Fibroblast of skin of right biceps (primary cell): Measurements from ENCODE around the gene SAMD15.
"Not testable (repeated sequence)": the region's sequence is repeated elsewhere in the genome, so short reads cannot be mapped to it uniquely, and the experiment has no call there.

Experiments
- DNase-seq: peaks from one replicate; pipeline ENCODE4 v3.0.0-alpha.2; 2013

Gene SAMD15

DNA sequence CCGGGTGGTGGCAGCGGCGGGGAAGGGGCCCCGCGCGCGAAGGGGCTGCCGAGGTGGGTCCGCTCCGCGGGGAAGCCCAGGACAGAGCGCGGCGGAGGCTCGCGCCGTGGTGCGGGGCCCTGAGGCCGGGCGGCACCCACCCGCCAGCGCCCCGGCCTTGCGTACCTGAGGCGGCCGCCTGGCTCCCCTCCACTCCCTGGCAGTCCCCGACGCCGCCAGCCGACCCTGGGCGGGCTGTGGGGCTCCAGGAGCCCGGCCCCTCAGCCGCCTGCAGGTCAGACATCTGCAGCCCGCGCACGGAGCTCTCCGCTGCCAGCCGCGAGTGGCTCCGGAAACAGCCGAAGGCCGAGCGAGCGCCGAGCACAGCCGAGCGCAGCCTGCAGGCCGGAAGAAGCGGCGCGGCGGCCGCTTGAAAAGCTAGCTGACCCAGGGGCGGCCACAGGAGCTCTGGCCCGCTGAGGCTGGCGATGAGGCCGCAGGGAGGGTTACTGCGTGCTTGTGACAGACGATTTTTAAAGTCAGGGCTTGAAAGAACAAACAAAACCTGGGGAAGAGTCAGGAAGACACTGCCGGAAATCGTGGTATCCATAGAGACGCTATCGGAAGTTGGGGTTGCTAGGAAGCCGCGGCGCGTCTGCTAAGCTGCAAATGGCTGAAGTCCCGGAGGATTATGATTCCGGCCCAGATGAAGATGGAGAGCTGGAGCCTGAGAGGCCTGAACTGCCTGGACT, at the start of gene SAMD15, which contains the start of gene TMED8:
Gene SAMD15, plus strand, starts transcription at position 609 of the 731 bp plus-strand sequence. Its CDS starts 40 bp downstream, at position 649.
Gene TMED8, minus strand, starts transcription at position 324 of the 731 bp plus-strand sequence. Its CDS starts 41 bp downstream, at position 283.
- peak; percentile 79 for DNase-seq

DNA sequence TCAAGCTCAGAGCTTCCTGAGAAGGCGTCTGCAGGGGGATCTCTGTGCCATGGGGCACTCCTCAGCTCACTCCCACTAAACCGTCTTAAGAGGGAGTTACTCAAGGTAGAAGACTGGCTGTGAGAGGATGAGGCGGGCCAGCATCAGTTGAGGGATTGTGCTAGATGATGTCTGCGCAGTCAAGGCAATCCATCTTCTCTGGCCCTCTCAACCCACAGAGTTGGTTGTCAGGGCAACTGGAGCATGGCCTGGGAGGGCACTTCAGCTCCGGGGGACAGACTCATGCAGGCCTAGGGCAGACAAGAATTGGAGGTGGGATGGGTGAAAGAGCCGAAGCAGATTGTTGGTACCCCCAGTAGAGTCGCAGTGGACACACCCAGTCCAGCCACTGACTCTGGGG, 47.3 kb upstream of the SAMD15 start:
- no peak for DNase-seq

DNA sequence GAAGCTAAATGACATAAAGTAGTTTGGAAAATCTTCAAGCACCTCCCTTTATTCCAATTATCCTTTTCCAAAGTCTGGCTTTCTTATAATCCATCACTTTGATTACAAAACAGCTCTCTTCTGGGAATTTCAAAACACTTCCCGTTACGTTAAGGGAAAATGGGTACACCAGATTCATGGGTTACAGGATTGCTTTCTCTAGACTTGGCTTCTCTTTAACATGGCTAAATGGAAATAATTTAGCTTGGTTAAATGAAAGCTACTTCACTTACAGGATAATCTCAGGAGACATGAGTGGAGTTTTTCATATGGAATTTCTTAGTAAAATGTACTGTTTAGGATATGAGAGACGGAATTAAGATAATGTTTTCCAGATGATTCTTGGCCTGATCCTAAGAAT, 41.6 kb upstream of the SAMD15 start:
- DNase-seq = no peak

DNA sequence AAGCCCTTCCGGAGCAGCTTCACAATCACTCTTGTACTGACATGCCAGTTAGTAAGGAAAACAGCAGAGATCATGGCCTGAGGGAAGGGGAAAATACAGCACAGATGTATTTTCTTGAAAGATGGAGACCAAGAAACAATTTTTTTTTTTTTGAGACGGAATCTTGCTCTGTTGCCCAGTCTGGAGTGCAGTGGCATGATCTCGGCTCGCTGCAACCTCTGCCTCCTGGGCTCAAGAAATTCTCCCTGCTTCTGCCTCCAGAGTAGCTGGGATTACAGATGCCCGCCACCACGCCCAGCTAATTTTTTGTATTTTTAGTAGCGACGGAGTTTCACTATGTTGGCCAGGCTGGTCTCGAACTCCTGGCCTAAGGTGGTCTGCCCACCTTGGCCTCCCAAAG, 39.9 kb upstream of the SAMD15 start:
- DNase-seq = not testable (repeated sequence)

DNA sequence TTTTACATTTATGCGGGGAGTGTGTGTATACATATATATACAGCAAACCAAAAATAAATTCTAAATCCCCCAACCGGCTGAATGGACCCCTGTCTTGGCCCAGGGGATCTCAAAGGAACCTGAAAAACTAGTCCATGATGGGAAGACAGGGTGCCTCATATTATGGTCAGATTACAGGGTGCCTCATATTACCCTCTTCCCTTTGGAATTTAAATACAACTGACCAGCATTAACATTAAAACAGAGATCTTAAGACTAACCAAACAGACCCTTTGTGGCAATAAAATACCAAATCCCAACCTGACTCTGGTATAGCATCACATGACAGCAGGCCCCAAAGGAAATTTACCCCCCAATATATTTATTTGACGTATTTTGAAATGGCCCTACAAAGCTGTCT, 39.3 kb upstream of the SAMD15 start:
- DNase-seq = no peak

DNA sequence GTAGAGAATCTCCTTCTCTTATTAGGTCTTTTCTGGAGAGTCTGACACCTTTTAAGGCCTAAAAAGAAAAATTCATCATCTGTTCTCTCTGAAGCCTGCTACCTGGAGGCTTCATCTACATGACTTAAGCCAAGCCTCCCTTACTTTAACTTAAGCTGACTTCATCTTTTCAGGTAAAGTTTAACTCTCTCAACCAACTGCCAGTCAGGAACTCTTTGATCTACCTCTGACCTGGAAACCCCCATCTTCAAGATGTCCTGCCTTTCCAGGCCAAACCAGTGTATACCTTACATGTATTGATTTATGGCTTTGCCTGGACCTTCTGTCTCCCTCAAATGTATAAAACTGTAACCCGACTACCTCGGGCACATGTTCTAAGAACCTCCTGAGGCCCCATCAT, 38.9 kb upstream of the SAMD15 start:
- DNase-seq = no peak

DNA sequence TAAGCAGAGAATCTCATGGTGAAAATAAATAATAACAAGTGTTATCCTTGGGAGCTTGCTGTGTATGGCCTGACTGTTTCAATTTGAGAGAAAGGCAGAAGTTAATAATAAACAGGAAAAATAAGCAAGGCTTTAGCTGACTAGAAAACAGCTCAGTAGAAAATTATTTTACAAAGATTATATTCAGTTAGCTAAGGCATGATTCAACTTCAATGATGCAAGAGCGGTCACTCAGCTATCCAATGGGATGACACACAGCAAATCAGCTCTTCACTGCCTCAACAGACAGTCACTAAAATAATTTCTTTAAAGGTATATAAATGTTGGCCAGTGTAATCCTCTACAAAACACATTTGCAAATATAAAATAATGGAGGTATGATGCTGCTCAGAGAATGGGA, 37.8 kb upstream of the SAMD15 start:
- DNase-seq = peak; percentile 52

DNA sequence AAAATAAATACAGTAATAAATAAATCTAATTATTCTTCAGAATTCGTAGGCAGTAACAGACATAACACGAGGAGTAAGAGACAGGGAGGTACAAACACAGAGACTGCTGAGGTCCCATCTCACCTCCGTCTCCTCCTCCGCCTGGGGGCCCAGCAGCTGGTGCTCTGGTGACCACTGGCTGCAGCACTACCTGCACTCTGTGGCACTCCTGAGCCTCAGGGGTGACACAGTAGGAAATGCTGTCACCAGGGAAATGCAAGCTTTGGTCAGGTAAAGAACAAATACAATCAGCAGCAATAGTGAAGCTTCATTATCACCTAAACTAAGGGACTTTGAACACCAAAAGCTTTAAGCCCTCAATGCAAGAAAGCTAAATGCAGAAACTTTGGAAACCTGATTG, 36.8 kb upstream of the SAMD15 start:
- DNase-seq = no peak

DNA sequence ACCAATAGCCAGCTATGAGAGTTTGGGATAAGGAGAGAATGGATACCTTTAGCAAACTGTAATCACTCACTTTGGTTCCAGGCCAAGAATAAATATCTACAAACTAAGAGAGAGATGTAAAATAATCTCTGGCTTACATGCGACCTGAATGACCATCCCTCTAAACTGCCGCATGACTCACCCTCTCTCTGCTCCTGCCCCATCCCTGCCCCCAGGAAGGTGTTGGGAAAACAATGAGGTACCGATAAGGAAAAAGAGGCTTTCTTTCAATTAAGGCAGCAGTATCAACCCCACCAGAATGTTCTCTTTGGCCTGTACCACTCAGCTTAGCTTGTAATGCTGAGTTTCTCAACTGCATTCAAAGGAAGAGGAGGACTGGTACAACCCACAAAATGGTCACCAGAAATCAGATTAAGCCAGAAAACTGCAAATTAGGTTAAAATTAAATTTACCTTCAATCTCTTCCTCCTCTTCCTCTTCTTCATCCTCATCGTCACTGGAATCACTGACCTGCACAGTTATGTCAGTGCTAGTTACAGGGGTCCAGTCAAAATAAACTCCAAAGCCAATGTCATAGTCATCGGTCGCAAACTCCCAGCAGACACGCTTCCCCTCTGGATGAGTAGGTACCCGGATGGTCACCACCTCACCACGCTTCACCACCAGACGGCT, 34.3 kb upstream of the SAMD15 start:
- no peak for DNase-seq

DNA sequence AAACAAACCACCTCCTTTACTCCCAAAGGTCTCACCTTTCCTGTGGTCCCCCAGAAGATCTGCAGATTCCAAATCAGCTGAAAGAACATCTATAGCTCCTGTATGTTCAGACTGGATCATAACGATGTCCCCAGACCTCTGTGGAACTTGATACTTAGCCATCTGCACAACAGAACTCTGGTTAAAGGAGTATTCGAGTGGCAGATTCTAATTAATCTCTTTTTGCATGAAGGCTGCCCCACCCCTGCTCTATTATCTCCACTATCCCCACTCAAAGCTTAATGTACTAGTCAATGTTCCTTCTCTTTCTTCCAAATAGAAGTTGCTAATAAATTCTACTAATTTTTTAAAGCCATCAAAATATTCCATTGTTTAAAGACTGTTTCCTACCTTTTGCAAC, 33.5 kb upstream of the SAMD15 start:
- no peak for DNase-seq

DNA sequence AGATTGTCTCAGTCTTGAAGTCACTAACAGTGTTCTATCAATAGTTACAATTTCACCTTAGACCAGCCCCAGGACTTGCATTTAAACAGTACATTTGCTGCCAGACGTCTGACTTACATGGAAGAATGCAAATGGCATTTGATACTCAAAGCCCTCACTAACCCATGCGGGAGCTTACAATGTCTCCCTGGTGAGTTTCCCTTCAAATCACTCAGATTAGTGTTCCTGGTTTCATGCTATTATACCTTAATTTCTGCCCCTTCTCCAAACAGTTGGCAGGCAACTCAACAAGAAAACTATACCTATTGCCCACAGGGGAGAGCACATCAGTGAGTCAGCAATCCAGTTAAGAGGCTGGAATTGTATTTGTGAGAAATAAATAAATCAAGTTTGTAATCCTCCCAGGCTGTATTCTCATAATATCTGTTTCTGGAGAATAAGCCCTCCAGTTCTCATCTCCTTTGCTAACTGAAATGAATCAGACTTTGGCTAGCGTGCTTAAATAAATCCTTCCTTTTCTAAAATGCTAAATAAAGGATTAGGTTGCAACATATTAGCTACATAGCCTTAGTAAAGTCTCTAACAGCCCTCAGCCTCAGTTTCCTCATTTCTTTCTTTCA, 32.7 kb upstream of the SAMD15 start:
- DNase-seq = no peak

DNA sequence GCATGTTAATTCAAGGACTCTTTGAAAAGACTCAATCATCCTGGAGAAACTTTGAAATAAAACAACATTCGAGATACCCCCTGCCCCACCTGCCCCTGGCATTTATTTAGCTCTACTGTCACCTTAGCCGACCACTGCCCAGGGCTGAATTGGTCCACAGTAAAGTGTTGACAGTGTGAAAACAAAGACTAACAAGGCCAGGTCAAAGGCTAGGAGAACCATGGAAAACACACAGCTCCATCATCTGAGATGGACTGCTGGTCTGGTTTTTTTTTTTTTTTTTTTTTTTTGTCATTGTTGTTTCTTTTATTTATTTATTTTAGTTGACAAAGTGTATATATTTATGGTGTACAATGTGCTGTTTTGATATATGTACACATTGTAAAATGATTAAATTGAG, 30.7 kb upstream of the SAMD15 start:
- no peak for DNase-seq

DNA sequence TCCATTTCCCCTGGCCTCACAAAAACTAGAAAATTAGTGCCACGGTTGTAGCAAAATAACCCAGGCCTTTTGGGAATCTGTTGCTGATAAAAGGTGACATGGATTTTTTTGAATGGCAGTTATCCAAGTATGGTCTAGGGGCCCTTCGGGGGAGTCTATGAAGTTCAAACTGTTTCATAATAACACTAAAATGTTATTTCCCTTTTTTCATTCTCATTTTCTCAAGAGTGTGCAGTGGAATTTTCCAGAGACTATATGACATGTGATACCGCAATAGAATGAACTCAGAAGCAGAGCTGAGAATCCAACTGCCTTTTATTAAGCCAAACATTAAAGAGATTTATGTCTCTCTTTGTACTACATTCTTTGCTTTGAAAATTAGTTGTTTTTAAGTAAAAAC, 29.4 kb upstream of the SAMD15 start:
- DNase-seq = no peak

DNA sequence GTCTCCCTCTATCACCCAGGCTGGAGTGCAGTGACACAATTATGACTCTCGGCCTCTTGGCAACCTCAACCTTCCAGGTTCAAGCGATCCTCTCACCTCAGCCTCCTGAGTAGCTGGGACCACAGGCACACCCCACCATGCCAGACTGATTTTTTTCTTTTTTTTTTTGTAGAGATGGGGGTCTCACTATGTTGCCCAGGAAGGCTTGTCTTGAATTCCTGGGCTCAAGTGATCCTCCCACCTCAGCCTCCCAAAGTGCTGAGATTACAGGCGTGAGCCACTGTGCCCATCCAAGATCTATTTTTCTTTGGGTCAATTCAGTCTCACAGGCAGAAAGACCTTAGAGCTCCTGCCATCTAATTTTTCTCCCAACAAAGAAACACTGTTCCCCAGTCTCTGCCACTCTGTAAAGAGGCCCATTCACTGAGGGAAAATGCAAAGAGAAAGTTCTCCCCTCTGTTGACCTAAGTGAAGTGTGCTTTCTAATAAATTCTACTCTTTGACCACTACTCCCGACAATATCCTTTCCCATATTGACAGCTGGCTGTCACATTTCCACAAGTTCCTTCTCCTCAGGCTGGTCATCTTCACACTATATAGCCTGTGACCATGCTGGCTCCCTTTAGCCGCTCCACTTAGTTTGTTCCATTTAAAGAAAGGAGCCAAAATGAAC, 23.6 kb upstream of the SAMD15 start:
- no peak for DNase-seq

DNA sequence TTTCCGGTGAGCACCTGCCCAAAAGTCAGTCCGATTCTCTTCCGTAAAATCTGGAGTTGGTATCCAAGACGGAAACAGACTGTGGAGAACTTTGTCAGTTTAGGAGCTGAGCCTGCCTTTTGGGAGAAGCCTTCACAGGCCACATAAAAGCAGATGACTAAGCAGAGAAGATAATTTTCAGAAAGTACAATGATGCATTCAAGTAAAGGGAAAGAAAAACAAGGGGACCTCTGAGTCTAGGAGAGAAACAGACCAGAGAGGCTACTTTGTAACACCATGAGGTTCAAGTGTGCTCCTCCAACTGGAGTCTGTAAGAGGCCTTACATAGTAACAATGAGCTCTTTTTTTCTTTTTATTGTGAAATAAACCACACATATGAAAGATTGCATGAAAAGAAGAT, 21.4 kb upstream of the SAMD15 start:
- no peak for DNase-seq

DNA sequence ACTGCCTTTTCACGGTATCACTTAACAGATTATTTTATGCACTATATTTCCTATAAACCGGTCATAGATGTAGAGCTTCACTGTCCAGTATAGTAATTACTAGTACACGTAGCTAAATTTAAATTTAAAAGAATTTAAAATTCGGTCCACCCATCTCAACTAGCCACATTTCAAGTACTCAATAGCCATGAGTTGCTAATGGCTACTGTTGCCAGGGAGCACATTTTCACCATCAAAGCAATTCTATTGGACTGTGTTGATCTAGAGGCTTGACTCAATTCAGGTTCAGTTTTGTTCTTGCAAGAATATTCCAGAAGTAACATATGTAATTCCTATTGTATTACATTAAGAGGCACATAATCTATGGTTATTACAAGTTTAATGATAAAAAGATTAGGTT, 20.3 kb upstream of the SAMD15 start:
- no peak for DNase-seq

DNA sequence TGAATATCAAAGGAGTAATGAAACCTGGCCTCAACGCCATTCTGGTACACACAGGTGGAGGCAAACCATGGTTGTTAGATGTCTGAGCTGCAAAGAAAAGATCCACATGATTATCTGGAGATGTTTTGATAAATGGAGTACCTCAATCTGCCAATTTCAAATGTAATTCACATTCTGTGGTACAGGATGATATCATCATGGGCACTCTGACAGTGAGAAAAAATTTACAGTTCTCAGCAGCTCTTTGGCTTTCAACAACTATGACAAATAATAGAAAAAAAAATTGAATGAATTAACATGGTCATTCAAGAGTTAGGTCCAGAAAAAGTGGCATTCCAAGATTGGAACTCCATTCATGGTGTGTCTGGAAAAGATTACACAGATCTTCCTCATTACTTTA, 17.6 kb upstream of the SAMD15 start:
- DNase-seq = no peak

DNA sequence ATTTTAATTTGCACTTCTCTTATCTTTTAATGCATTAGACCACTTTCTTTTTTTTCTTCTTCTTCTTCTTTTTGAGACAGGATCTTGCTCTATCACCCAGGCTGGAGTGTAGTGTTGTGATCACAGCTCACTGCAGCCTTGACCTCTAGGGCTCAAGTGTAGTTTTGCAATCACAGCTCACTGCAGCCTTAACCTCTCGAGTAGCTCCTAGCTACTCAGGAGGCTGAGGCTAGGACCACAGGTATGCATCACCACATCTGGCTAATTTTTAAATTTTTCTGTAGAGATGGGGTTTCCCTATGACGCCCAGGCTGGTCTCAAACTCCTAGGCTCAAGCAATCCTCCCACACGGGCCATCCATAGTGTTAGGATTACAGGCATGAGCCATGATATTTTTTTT, 13.0 kb upstream of the SAMD15 start:
- DNase-seq = no peak

DNA sequence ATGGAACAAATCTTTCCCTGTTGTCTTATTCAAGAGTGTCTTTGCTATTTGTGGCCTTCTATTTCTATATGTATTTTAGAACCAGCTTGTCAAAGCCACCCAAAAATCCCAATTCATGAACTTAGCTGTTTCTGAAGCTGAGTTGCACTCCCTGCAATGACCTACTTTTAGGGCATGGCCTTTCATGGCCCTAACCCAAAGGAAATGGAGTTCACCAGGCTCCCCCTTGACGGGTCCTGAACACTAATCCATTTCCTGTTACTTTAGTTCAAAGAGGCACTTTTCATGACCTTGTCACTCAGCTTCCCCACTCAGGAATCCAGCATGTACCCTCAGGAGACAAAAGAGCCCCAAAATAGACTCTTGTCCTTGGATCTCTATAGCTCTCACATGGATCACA, 7.9 kb upstream of the SAMD15 start:
- no peak for DNase-seq

DNA sequence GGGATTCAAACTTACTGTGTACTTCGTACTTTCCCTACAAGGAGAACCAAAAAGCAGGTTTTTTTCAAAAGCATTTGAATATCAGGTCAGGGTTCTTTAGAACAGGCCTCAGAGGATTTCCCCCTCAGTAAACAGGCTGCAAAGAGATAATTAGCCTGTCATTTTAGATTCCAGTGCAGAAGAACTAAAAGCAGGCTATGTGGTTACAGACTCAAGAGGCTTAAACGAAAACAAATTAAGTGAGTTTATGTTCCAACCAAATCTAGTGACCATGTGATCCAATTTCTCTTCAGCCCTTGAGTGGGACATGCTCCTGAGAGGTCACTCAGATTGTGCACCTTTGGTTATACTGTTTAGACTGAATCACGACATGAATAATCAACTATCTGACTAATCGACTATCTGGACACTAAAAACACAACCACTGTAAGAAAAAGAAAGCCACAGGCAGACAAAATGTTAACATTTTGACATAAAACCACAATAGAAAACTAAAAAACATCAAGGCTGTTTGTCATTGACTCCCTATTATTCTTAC, 4.8 kb upstream of the SAMD15 start:
- no peak for DNase-seq

DNA sequence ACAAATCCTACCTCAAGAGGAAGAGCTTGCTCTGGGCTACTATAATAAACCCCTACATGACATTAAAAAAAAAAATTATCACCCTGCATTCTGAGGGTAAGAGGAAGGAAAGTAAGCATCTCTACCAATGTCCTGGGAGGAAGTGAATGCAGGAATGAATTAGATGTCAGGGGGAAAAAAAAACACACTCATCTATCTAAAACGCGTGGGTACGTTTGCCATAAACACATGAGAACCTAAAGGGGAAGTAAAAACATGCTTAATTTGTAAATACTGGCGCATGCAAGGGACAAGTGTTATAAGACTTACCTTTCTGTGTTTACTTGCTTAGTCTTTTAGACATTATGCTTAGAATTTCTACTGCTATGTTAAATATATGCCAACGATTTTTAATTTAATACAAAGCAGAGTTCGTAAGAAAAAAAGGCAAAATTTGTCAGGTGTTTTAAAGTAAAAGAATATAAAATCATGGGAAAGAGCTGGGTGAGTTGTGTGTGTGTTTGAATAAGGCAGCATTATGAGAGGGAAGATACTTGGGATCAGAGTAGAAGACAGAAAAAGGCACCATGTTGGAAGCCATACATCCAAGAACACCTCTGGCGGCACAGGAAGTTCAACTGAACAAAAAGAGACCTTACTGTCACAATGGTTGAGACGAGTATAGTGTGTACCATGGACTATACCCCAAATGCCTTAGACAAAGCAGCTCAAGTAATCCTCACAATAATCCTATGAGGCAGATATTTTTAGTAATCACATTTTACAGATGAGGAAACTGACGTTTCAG, 1.8 kb upstream of the SAMD15 start:
- DNase-seq = no peak

DNA sequence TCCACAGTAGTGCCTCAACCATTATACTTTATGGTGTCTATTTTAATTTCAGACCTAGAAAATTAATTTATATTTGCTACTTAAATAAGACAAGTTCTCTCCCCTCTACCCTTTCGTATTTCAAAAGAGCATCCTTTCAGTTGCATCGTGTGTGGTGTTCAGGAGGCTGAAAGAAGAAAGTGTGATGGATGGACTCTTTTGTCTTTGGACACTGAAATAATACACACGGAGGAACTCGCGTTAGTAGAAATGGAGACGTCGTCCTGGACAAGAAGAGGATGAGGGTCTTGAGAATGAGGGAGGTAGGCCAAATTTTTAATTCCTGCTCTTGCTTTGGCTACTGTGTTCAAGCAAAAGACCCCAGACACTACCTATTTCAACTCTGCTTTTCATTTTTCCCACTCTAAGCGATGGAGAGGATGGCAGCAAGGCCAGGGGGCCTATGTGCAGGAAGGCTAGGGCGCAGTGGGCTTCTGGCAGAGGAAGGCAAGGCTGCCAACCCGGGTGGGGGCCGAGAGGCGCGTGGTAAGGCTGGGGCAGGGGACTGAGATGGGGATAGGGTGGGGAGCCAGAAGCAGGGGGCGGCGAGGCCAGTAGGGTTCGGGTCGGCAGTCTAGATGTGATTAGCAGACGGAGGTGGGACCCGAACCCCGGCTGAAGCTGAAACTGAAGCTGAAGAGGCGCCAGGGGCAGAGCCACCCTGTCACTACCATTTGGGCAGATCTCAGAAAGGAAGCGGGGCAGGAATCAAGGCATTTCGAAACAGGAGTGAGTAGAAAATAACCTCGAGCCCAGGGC, 1.0 kb upstream of the SAMD15 start:
- peak; percentile 5 for DNase-seq
